Right lobe of liver (tissue), 4 donors: ENCODE data around the gene PIAS1.

ENCODE experiments used
- CTCF ChIP-seq, 4 donors: fragments of 200-600 bp in 3 of 4; fragments of 450-650 bp in 1 of 4; IDR thresholded peaks; one replicate each; pipeline versions ENCODE4 v1.5.1 to v1.8.0; 2016 to 2022; ENCODE audit warnings: antibody characterized with exemption in 4 of 4, mild to moderate bottlenecking in 2 of 4
- POLR2A ChIP-seq: fragments of 450-650 bp; IDR thresholded peaks from one replicate; pipeline ENCODE4 v1.6.1; 2017; ENCODE audit warnings: antibody characterized with exemption, mild to moderate bottlenecking
- donor health status: DM: no; HTN: no; CAD: no.
- donor health status: DM: no; HTN: no; CAD: no.
- donor health status: DM: no; HTN: yes; CAD: no.

GRCh38 chr15:68196445-68197169 is 142.5 kb downstream of the PIAS1 start:
- TF ChIP-seq CTCF (IDR thresholded peaks at IDR 0.05) (no peak), POLR2A (no peak)
